K562 (cell line): ENCODE measurements around the gene CGNL1. TPM values are rescaled to one million over a fixed set of nuclear protein-coding genes. Genes with fewer than 3 reads are reported as not detected.
A peak's percentile ranks its signal among the peaks of the same experiment; 100 is the strongest.

Experiments used
- ATAC-seq: fragments of 200-7000 bp; cut with Tn5 transposase; 3 replicates; pipeline ENCODE4 v1.9.1; 2020; ENCODE audit warnings: moderate library complexity
- BruUV-seq: library from RNA; stranded (reverse); fragments of 400-500 nt; replicated peaks from 2 replicates; lab custom pipeline; 2021; lab: Mats Ljungman, UMichigan
- CTCF ChIA-PET: fragments of 300-600 bp; formaldehyde crosslinking; extraction: SDS; loops from one replicate; lab custom pipeline; 2021; ENCODE audit warnings: low intra/inter-chr PET ratio; lab: Yijun Ruan, JAX
- POLR2A ChIA-PET: fragments of 300-600, 350-650 bp; sonication (Branson Sonifier 250); formaldehyde crosslinking; extraction: SDS; loops from one replicate; lab custom pipeline; 2021; ENCODE audit warnings: antibody characterized with exemption, inconsistent platforms; lab: Yijun Ruan, JAX
- DNase-seq, 4 experiments: peaks; one replicate each; pipeline versions ENCODE4 v3.0.0 to v3.0.0-alpha.2; 2011 to 2018; ENCODE audit warnings: low spot score in 3 of 4, mixed read lengths in 3 of 4; ENCODE audit errors: extremely low read depth in 1 of 4
- FAIRE-seq: peaks from 2 replicates; lab custom pipeline; 2011; peaks lifted over from hg19 to GRCh38; lab: Jason Lieb, UNC
- H2AFZ ChIP-seq: 2 replicates; pipeline ENCODE4 v1.6.0; 2011; ENCODE audit warnings: low read depth, low read length, control low read depth, inconsistent platforms
- H3K27ac ChIP-seq: fragments of 200-600 bp; 3 replicates; pipeline ENCODE4 v1.8.0; 2011; ENCODE audit warnings: low read depth, mild to moderate bottlenecking, control low read depth, inconsistent platforms, low read length, moderate library complexity, mixed read lengths; ENCODE audit errors: extremely low read depth
- H3K27me3 ChIP-seq, 2 experiments: fragments of 300-600 bp in 1 of 2; 2 replicates in 1 of 2; 3 replicates in 1 of 2; pipeline versions ENCODE4 v1.6.0 to v1.8.0; 2011; ENCODE audit warnings: inconsistent platforms in 2 of 2, low read length in 2 of 2, mild to moderate bottlenecking in 1 of 2, mixed read lengths in 1 of 2, moderate library complexity in 1 of 2; ENCODE audit not compliant: control insufficient read depth in 2 of 2, insufficient read depth in 2 of 2
- H3K36me3 ChIP-seq: fragments of 300-600 bp; 3 replicates; pipeline ENCODE4 v1.8.0; 2011; ENCODE audit warnings: mild to moderate bottlenecking, low read length, inconsistent platforms; ENCODE audit not compliant: control insufficient read depth, insufficient read depth
- H3K4me1 ChIP-seq, 2 experiments: fragments of 200-600 bp in 1 of 2; replicated peaks in 1 of 2; 2 replicates in 1 of 2; 3 replicates in 1 of 2; pipeline versions ENCODE4 v1.5.1 to v1.8.0; 2011; ENCODE audit warnings: inconsistent platforms in 2 of 2, low read length in 2 of 2, mild to moderate bottlenecking in 1 of 2, mixed read lengths in 1 of 2, moderate library complexity in 1 of 2; ENCODE audit not compliant: control insufficient read depth in 2 of 2, insufficient read depth in 2 of 2
- H3K4me2 ChIP-seq: 2 replicates; pipeline ENCODE4 v1.6.1; 2011; ENCODE audit warnings: low read length, control low read depth, inconsistent platforms, mixed read lengths; ENCODE audit not compliant: insufficient read depth
- H3K4me3 ChIP-seq: fragments of 200-600 bp; sonication (generic), shearing (Covaris generic); 2 replicates; pipeline ENCODE4 v1.5.1; 2016; ENCODE audit warnings: control low read depth, inconsistent platforms
- H3K79me2 ChIP-seq: fragments of 200-600 bp; 3 replicates; pipeline ENCODE4 v1.8.0; 2011; ENCODE audit warnings: low read length, inconsistent platforms; ENCODE audit not compliant: control insufficient read depth, insufficient read depth
- H3K9ac ChIP-seq, 2 experiments: 2 replicates each; pipeline versions ENCODE4 v1.6.0 to v1.6.1; 2011; ENCODE audit warnings: low read depth in 2 of 2, low read length in 2 of 2, control low read depth in 1 of 2, inconsistent platforms in 1 of 2, mild to moderate bottlenecking in 1 of 2, mixed read lengths in 1 of 2; ENCODE audit not compliant: insufficient read depth in 1 of 2
- H3K9me1 ChIP-seq: one replicate; pipeline ENCODE4 v1.6.0; 2011; ENCODE audit warnings: inconsistent platforms, mild to moderate bottlenecking, low read length, moderate library complexity; ENCODE audit not compliant: control insufficient read depth, insufficient read depth
- H3K9me3 ChIP-seq: replicated peaks from 2 replicates; pipeline ENCODE4 v1.5.1; 2011; ENCODE audit warnings: low read depth, low read length, inconsistent platforms; ENCODE audit not compliant: control insufficient read depth, insufficient read depth
- H4K20me1 ChIP-seq: replicated peaks from 2 replicates; pipeline ENCODE4 v1.6.1; 2011; ENCODE audit warnings: low read length, inconsistent platforms, mixed read lengths; ENCODE audit not compliant: control insufficient read depth, insufficient read depth
- BCL6 ChIP-seq: fragments of 250-450 bp; sonication (Bioruptor Pico); IDR thresholded peaks from 2 replicates; pipeline ENCODE4 v1.4.0; 2020
- BRF1 ChIP-seq: IDR thresholded peaks from 3 replicates; pipeline ENCODE4 v1.6.1; 2011; ENCODE audit warnings: borderline replicate concordance, mild to moderate bottlenecking; ENCODE audit not compliant: insufficient read length; ENCODE audit errors: extremely low read depth
- FOXJ3 ChIP-seq: sonication (generic); formaldehyde crosslinking; IDR thresholded peaks from 2 replicates; pipeline ENCODE4 v1.4.0; 2020; ENCODE audit warnings: mild to moderate bottlenecking, missing genetic modification reagents
- HDGF ChIP-seq: fragments of 450-650 bp; IDR thresholded peaks from 2 replicates; pipeline ENCODE4 v1.6.1; 2016
- MTA3 ChIP-seq: fragments of 450-650 bp; formaldehyde crosslinking; IDR thresholded peaks from 2 replicates; pipeline ENCODE4 v1.6.1; 2017; ENCODE audit warnings: mild to moderate bottlenecking, borderline replicate concordance
- PHB ChIP-seq: fragments of 250-450 bp; sonication (Bioruptor Pico); IDR thresholded peaks from 2 replicates; pipeline ENCODE4 v1.5.0; 2021
- PKNOX1 ChIP-seq: fragments of 450-650 bp; IDR thresholded peaks from 2 replicates; pipeline ENCODE4 v1.6.1; 2016
- POLR2AphosphoS5 ChIP-seq: IDR thresholded peaks from 2 replicates; pipeline ENCODE4 v1.6.1; 2011; ENCODE audit warnings: mild to moderate bottlenecking, low read depth, low read length, moderate library complexity; ENCODE audit not compliant: control insufficient read depth, insufficient read depth
- POLR3G ChIP-seq: IDR thresholded peaks from 2 replicates; pipeline ENCODE4 v1.6.1; 2011; ENCODE audit not compliant: insufficient read length, insufficient replicate concordance; ENCODE audit errors: extremely low read depth
- SAP30 ChIP-seq: fragments of 200-600 bp; sonication (generic); IDR thresholded peaks from 2 replicates; pipeline ENCODE4 v1.6.1; 2012; ENCODE audit warnings: borderline replicate concordance, low read depth, mild to moderate bottlenecking, moderate library complexity, low read length, control low read depth, inconsistent platforms; ENCODE audit not compliant: insufficient read depth, poor library complexity, severe bottlenecking
- SRSF1 ChIP-seq: fragments of 200-400 bp; formaldehyde crosslinking; IDR thresholded peaks from 2 replicates; pipeline ENCODE4 v1.6.1; 2017; ENCODE audit warnings: mild to moderate bottlenecking, low read depth, low read length, moderate library complexity
- THRA ChIP-seq: fragments of 450-650 bp; IDR thresholded peaks from 2 replicates; pipeline ENCODE4 v1.6.1; 2017; ENCODE audit warnings: mild to moderate bottlenecking, moderate library complexity
- ZNF431 ChIP-seq: sonication (generic); formaldehyde crosslinking; IDR thresholded peaks from 2 replicates; pipeline ENCODE4 v1.8.0; 2022; ENCODE audit warnings: mild to moderate bottlenecking, missing genetic modification reagents
- ZNF780A ChIP-seq: fragments of 250-450 bp; sonication (Bioruptor Pico); IDR thresholded peaks from 2 replicates; pipeline ENCODE4 v1.5.0; 2021; ENCODE audit warnings: mild to moderate bottlenecking
- WGBS: fragments of 100-300 bp; shearing (Covaris generic); methylation state at CpG from one replicate; pipeline ENCODE4 v1.1.6; 2016; ENCODE audit warnings: low coverage, mixed read lengths; ENCODE audit not compliant: insufficient coverage; ENCODE audit errors: missing lambda C conversion rate; 5-methylcytosine and 5-hydroxymethylcytosine counted together
- in situ Hi-C: fragments of 300-500 bp; cut with MboI; formaldehyde crosslinking; loops from 4 replicates; pipeline ENCODE4 v1.15.0; 2018; ENCODE audit warnings: inconsistent platforms, mixed read lengths
- intact Hi-C: fragments of 100-400 bp; cut with micrococcal nuclease; formaldehyde crosslinking; loops from 2 replicates; pipeline ENCODE4 v1.14.2; 2022
- polyA plus RNA-seq, 8 experiments: library from polyadenylated mRNA; depleted of rRNA in 4 of 8; stranded (reverse) in 5 of 8; unstranded in 3 of 8; fragments of >200 nt; fragmentation: Nextera tagmentation in 2 of 8; fragmentation: Illumina TruSeq in 1 of 8; extraction: Ambion mirVana in 2 of 8; extraction: Trizol in 1 of 8; gene quantifications; 2 replicates each; pipeline versions ENCODE4 v1.2.1 to v1.2.3, GENCODE V29; 2011 to 2014; ENCODE audit warnings: inconsistent platforms in 1 of 8, missing spikeins in 1 of 8
- total RNA-seq, 7 experiments: library from RNA; depleted of rRNA in 6 of 7; stranded (reverse); fragments of >200 nt in 6 of 7; fragmentation: Illumina TruSeq in 2 of 7; extraction: Trizol in 2 of 7; gene quantifications; 2 replicates each; pipeline versions ENCODE4 v1.2.1 to v1.2.3, GENCODE V29; 2011 to 2021; ENCODE audit warnings: low replicate concordance in 1 of 7

The CGNL1 gene
- total and polyA plus RNA-seq, 9 of the 15 experiments (the other 6 are each of a cell fraction or from before 2014, with no cell fraction given): 0.01 to 0.07 TPM; not detected in 7

GRCh38 chr15:57542505-57542817 lies 166.2 kb downstream of the CGNL1 start:
- Histone ChIP-seq H3K79me2 (no peaks in the 10 kb centered on the region), H3K9me3 (no peaks in the 10 kb centered on the region), H3K4me1 (no peaks in the 10 kb centered on the region), H3K9ac (no peak overlapping the region), H3K27me3 (peaks cover 24 to 67% of the 10 kb centered on the region in 2 experiments), H3K9me1 (no peaks in the 10 kb centered on the region), H3K4me2 (no peak overlapping the region)
- 2% methylated on average over 4 of the region's 4 CpGs for WGBS
- CTCF ChIA-PET: interaction anchor here (0.7 to 1.7 kb wide), 3 partner anchors 10 to 396 kb away, joined by 3 to 11 read pairs (median 6); no protein-coding TSS in a partner anchor
- no peak for DNase-seq
- intact Hi-C loops: loop anchor here (1.0 kb wide), 1 partner anchor 202 kb away; no protein-coding TSS in a partner anchor
- TF ChIP-seq SRSF1 (no peak), POLR3G (no peak), PHB (CRISPR knock-in tag) (no peak)
- TF ChIP-seq, all 486 proteins: peak for 0
- in situ Hi-C loops: no loop called here
- Histone ChIP-seq H3K36me3 (no peaks in the 10 kb centered on the region), H3K4me3 (no peak overlapping the region), H3K27ac (no peak overlapping the region), H2AFZ (no peak overlapping the region), H4K20me1 (peaks cover 7% of the 10 kb centered on the region; the same call in 1 of the 2 replicates)
- no peak for ATAC-seq
- BruUV-seq: no TSS peak
- POLR2A ChIA-PET: interaction anchor here (0.7 to 1.0 kb wide), 3 partner anchors 12 to 109 kb away, joined by 3 to 7 read pairs (median 3); no protein-coding TSS in a partner anchor
- no peak for FAIRE-seq

GRCh38 chr15:57544848-57545480 lies 168.7 kb downstream of the CGNL1 start:
- ATAC-seq: peak; percentile 40; the same call in 2 of the 3 replicates
- Histone ChIP-seq H3K79me2 (no peaks in the 10 kb centered on the region), H3K36me3 (no peaks in the 10 kb centered on the region), H3K4me3 (no peak overlapping the region), H3K4me1 (no peaks in the 10 kb centered on the region), H4K20me1 (peaks cover 7% of the 10 kb centered on the region; the same call in 1 of the 2 replicates), H3K9ac (no peak overlapping the region), H3K4me2 (no peak overlapping the region), H3K9me1 (no peaks in the 10 kb centered on the region), H3K27me3 (peaks cover 31 to 74% of the 10 kb centered on the region in 2 experiments), H3K27ac (no peak overlapping the region), H2AFZ (no peak overlapping the region), H3K9me3 (no peaks in the 10 kb centered on the region)
- 4% methylated on average over 11 of the region's 11 CpGs for WGBS
- intact Hi-C loops (no loop called here), in situ Hi-C loops (no loop called here)
- BruUV-seq: no TSS peak
- ChIA-PET POLR2A (interaction anchor here (0.7 to 1.4 kb wide), 2 partner anchors 16 to 121 kb away, joined by 3 to 4 read pairs; no protein-coding TSS in a partner anchor), CTCF (no interaction called here)
- FAIRE-seq: no peak
- peak in 2 of 4 experiments; percentile 24 to 25 for DNase-seq
- no peak for TF ChIP-seq THRA
- TF ChIP-seq ZNF431 (CRISPR knock-in tag): no peak
- no peak for TF ChIP-seq FOXJ3 (CRISPR knock-in tag)
- TF ChIP-seq HDGF: no peak
- TF ChIP-seq POLR2AphosphoS5: no peak
- no peak for TF ChIP-seq MTA3
- TF ChIP-seq BCL6 (CRISPR knock-in tag): no peak
- no peak for TF ChIP-seq BRF1
- no peak for TF ChIP-seq PKNOX1
- no peak for TF ChIP-seq SAP30
- TF ChIP-seq ZNF780A (CRISPR knock-in tag): no peak
